Measurements from ENCODE around the gene CFAP157. TPM values are rescaled to one million over a fixed set of nuclear protein-coding genes. Genes with fewer than 3 reads are reported as not detected.

CFAP157 gene
- 0.19 and 0.25 TPM in 2 replicates for polyA plus RNA-seq (2012; rRNA removed)
- polyA plus RNA-seq (2012; cell fraction: cytosol; rRNA removed), result 0.01 and 0.05 TPM in 2 replicates
- polyA plus RNA-seq (2012; cell fraction: nucleus; rRNA removed), result 2.4 and 2.9 TPM in 2 replicates

DNA sequence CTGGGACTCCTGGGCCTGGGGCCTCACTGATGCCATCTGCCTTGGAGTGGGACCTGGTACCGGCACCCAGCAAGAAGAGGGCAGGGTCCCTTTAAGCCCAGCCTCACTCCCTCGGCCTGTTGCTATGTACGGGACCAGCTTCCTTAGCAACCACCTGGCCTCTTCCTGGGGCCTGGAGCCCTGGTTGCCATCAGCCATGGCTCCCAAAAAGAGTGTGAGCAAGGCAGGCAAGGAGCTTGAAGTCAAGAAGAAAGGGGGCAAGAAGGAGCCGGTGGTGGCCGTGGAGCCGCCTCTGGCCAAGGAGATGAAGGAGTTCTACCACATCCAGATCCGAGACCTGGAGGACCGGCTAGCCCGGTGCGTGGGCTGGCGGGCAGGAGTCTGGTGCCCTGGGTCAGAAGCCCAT, at the start of gene CFAP157:
CFAP157 (plus strand) TSS at position 153 of the 406 bp plus-strand sequence; CDS start at position 197, 44 bp downstream.
- Histone ChIP-seq H3K9me2 (no peaks in the 10 kb centered on the region), H3K4me2 (no peak within 1 kb of the TSS), H3K9ac (no peak within 1 kb of the TSS), H3K27me3 (ENCODE audit: insufficient read depth) (no peaks in the 10 kb centered on the region), H3F3A (replicated peaks; ENCODE audit: insufficient read depth) (no peaks in the 10 kb centered on the region), H2AFZ (ENCODE audit: low read depth) (no peak within 1 kb of the TSS), H3K36me3 (replicated peaks in 1 of 2; ENCODE audit: control insufficient read depth in 1 of 2, insufficient read depth in 2 of 2, low read length in 1 of 2) (no peaks in the 10 kb centered on the region), H3K4me1 (ENCODE audit: control insufficient read depth in 1 of 2, insufficient read depth in 2 of 2, low read depth in 1 of 2, low read length in 1 of 2) (peaks cover 0 to 25% of the 10 kb centered on the region in 2 experiments; a peak in 1 of 4 replicates), H3K79me2 (ENCODE audit: insufficient read depth) (no peaks in the 10 kb centered on the region), H3K4me3 (ENCODE audit: low read depth in 2 of 2, low read length in 1 of 2) (no peak within 1 kb of the TSS), H4K20me1 (ENCODE audit: insufficient read depth) (no peaks in the 10 kb centered on the region), H3K9me3 (no peaks in the 10 kb centered on the region), H3K27ac (ENCODE audit: low read depth in 2 of 2, low read length in 1 of 2) (peak within 1 kb of the TSS in 1 of 2 experiments; percentile 23; a peak in 1 of 4 replicates)
- TF ChIP-seq SIN3A (IDR thresholded peaks at IDR 0.05; ENCODE audit: borderline replicate concordance, low read depth, low read length), result no peak
- TF ChIP-seq, protein P1, sequence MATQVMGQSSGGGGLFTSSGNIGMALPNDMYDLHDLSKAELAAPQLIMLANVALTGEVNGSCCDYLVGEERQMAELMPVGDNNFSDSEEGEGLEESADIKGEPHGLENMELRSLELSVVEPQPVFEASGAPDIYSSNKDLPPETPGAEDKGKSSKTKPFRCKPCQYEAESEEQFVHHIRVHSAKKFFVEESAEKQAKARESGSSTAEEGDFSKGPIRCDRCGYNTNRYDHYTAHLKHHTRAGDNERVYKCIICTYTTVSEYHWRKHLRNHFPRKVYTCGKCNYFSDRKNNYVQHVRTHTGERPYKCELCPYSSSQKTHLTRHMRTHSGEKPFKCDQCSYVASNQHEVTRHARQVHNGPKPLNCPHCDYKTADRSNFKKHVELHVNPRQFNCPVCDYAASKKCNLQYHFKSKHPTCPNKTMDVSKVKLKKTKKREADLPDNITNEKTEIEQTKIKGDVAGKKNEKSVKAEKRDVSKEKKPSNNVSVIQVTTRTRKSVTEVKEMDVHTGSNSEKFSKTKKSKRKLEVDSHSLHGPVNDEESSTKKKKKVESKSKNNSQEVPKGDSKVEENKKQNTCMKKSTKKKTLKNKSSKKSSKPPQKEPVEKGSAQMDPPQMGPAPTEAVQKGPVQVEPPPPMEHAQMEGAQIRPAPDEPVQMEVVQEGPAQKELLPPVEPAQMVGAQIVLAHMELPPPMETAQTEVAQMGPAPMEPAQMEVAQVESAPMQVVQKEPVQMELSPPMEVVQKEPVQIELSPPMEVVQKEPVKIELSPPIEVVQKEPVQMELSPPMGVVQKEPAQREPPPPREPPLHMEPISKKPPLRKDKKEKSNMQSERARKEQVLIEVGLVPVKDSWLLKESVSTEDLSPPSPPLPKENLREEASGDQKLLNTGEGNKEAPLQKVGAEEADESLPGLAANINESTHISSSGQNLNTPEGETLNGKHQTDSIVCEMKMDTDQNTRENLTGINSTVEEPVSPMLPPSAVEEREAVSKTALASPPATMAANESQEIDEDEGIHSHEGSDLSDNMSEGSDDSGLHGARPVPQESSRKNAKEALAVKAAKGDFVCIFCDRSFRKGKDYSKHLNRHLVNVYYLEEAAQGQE (IDR thresholded peaks at IDR 0.05; ENCODE audit: low read depth, low read length), result no peak
- no peak for TF ChIP-seq ELF1 (IDR thresholded peaks at IDR 0.05)
- TF ChIP-seq, protein P2, sequence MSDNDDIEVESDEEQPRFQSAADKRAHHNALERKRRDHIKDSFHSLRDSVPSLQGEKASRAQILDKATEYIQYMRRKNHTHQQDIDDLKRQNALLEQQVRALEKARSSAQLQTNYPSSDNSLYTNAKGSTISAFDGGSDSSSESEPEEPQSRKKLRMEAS (IDR thresholded peaks at IDR 0.05; ENCODE audit: low read depth), result no peak
- no peak for TF ChIP-seq GABPA (IDR thresholded peaks at IDR 0.05; ENCODE audit: low read depth)
- no peak for TF ChIP-seq TEAD4 (IDR thresholded peaks at IDR 0.05; ENCODE audit: borderline replicate concordance, insufficient read depth)
- TF ChIP-seq NFIC (IDR thresholded peaks at IDR 0.05; ENCODE audit: borderline replicate concordance), result no peak
- TF ChIP-seq POLR2AphosphoS5 (IDR thresholded peaks at IDR 0.05; ENCODE audit: low read depth, low read length), result no peak
- no peak for TF ChIP-seq MEF2A (IDR thresholded peaks at IDR 0.05; ENCODE audit: borderline replicate concordance, low read depth)
- TF ChIP-seq FOSL2 (IDR thresholded peaks at IDR 0.05; ENCODE audit: borderline replicate concordance, low read depth), result no peak
- TF ChIP-seq TAF1 (IDR thresholded peaks at IDR 0.05; ENCODE audit: borderline replicate concordance, low read depth, low read length), result no peak
- no peak for TF ChIP-seq YY1 (IDR thresholded peaks at IDR 0.05; ENCODE audit: low read depth)
- no peak for TF ChIP-seq USF1 (IDR thresholded peaks at IDR 0.05; ENCODE audit: borderline replicate concordance, low read depth)
- TF ChIP-seq CHD2 (IDR thresholded peaks at IDR 0.05; ENCODE audit: low read length, partially characterized antibody), result no peak
- TF ChIP-seq MXI1 (IDR thresholded peaks at IDR 0.05; ENCODE audit: low read depth, low read length), result no peak
- no peak for TF ChIP-seq PBX3 (IDR thresholded peaks at IDR 0.05)
- no peak for TF ChIP-seq EZH2phosphoT487 (IDR thresholded peaks at IDR 0.05; ENCODE audit: borderline replicate concordance, low read depth)
- CTCF ChIA-PET, result interaction anchor here (3.7 kb wide), 1 partner anchor 117 kb away, joined by 14 read pairs; no protein-coding TSS in a partner anchor
- 82% methylated on average over 10 of the region's 11 CpGs for WGBS (ENCODE audit: low lambda C conversion rate)
- POLR2A ChIA-PET, result interaction anchor here (0.6 kb wide), 2 partner anchors 9 to 104 kb away, joined by 3 read pairs; partner anchors contain the start of genes PTRH1 and TTC16
- peak; percentile 69 for DNase-seq
